ENCODE measurements around the gene KANSL3.

- TF ChIP-seq, protein P1, sequence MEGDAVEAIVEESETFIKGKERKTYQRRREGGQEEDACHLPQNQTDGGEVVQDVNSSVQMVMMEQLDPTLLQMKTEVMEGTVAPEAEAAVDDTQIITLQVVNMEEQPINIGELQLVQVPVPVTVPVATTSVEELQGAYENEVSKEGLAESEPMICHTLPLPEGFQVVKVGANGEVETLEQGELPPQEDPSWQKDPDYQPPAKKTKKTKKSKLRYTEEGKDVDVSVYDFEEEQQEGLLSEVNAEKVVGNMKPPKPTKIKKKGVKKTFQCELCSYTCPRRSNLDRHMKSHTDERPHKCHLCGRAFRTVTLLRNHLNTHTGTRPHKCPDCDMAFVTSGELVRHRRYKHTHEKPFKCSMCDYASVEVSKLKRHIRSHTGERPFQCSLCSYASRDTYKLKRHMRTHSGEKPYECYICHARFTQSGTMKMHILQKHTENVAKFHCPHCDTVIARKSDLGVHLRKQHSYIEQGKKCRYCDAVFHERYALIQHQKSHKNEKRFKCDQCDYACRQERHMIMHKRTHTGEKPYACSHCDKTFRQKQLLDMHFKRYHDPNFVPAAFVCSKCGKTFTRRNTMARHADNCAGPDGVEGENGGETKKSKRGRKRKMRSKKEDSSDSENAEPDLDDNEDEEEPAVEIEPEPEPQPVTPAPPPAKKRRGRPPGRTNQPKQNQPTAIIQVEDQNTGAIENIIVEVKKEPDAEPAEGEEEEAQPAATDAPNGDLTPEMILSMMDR (IDR thresholded peaks at IDR 0.05) = no peak
- no peak for TF ChIP-seq POLR2A (IDR thresholded peaks at IDR 0.05)
These were observed 84.7 kb downstream of the KANSL3 start for GRCh38 chr2:96553176-96553956.

All from adrenal gland (tissue), 5 donors.